NCI-H82 treated with DMSO at 0.1 percent for 48 hours (cell line): ENCODE results near the gene PGAP3.
A peak's percentile ranks its signal among the peaks of the same experiment; 100 is the strongest.

ENCODE experiments used
- DNase-seq: peaks from one replicate; lab custom pipeline; 2025; ENCODE audit not compliant: unreplicated experiment; lab: John Stamatoyannopoulos, UW

The PGAP3 gene

GRCh38 chr17:39639566-39640458 lies 48.0 kb downstream of the PGAP3 start:
- no peak for DNase-seq

- no peak for DNase-seq
Observed at GRCh38 chr17:39639043-39639442, 48.8 kb downstream of the PGAP3 start.

GRCh38 chr17:39638317-39638716 lies 49.5 kb downstream of the PGAP3 start:
- DNase-seq, result no peak

GRCh38 chr17:39636927-39637736 lies 50.7 kb downstream of the PGAP3 start, which contains the start of gene STARD3:
TSS of gene STARD3 (plus strand) at chr17:39637144. CDS start at chr17:39653532, 16,388 bp downstream.
- peak; percentile 17 for DNase-seq

GRCh38 chr17:39636587-39636926 lies 51.3 kb downstream of the PGAP3 start:
- no peak for DNase-seq

- no peak for DNase-seq
Observed at GRCh38 chr17:39635614-39636176, 52.2 kb downstream of the PGAP3 start.

DNA sequence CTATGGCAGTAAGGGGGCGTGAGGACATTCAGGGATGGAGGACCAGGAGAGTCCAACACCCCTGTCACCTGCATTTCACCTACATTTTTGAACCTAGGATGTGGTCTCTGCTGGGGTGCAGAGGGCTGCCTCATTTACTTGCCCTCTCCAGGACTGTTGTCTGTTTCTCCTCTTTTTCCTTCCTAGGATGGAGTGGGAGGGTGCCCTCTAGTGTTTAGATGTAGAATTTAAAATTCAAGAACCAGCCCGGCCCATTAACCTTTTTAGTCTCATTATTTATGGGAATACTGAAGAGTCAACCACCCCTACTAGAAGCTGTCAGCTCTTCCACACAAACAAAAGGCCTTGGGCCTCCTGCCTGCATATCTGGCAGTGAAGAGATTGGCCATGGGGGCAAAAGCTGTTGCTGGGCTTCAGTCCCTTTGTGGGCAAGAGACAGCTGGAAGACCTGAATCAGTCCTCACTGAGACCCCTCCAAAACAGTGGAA lies 53.4 kb downstream of the PGAP3 start:
- DNase-seq, result peak; percentile 26

DNA sequence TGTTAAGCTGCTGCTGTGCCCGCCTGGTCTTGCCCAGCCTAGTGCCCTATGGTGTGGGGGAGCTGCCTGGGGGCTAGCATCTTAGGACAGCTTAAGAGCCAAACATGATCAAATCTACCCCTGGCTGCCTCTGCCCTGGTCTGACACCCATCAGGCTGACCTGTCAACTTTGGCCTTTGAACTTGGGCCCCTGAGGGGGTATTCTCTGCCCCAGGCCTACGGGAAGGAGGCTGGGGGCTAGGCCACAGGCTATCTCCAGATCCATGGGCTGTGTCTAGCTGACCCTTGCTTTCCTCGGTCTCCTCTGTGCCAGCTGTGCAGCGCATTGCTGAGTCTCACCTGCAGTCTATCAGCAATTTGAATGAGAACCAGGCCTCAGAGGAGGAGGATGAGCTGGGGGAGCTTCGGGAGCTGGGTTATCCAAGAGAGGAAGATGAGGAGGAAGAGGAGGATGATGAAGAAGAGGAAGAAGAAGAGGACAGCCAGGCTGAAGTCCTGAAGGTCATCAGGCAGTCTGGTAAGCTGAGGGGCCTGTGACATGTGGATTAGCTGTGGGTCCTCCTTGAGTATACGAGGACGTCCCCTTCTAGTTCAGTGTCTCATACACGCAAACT lies 54.2 kb downstream of the PGAP3 start:
- no peak for DNase-seq

GRCh38 chr17:39632153-39632941 lies 55.5 kb downstream of the PGAP3 start:
- DNase-seq, result no peak

- no peak for DNase-seq
Observed at GRCh38 chr17:39631403-39631802, 56.5 kb downstream of the PGAP3 start.

GRCh38 chr17:39629898-39630297 lies 58.0 kb downstream of the PGAP3 start:
- no peak for DNase-seq

- no peak for DNase-seq
Observed at GRCh38 chr17:39629494-39629880, 58.4 kb downstream of the PGAP3 start.

- no peak for DNase-seq
Observed at GRCh38 chr17:39628655-39629493, 59.0 kb downstream of the PGAP3 start.

GRCh38 chr17:39627712-39628516 lies 59.9 kb downstream of the PGAP3 start:
- DNase-seq, result no peak

- no peak for DNase-seq
Observed at GRCh38 chr17:39627047-39627711, 60.7 kb downstream of the PGAP3 start.

DNA sequence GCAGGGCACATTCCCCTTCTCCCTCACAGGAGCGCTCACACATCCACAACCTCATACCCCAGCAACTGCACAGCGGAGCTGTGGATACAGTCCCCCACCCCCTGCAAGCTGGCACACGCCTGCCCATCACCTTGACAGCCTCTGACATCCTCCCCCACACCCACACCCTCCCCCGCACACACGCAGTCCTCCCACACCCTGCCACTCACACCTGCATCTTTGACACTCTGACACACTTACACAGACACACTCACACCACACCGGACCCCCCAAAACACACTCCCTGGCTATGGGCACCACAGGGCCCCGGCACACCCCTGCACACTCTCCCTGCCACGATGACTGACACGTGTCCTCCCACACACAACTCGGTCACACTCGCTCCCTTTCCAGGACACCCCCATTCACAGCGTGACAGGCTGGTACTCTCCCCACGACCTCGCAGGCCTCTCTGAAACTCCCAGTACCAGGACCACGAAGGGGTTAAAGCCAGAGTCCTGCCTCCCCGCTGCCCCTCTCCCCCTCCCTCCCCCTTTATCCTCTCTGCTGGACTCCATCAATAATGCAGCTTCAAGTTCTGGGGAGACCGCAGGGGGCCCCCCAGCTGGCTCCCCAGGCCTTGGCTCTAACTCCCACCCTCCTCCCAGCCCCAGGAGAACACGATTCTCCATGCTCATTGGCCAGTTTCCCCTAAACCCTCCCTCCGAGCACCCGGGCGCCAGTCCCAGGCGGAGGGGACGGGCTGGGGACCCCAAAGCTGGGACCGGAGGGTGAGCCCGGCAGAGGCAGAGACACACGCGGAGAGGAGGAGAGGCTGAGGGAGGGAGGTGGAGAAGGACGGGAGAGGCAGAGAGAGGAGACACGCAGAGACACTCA lies 61.4 kb downstream of the PGAP3 start, which contains the start of gene PPP1R1B:
TSS of gene PPP1R1B (plus strand) at position 782 of the 876 bp plus-strand sequence. CDS start 441 bp downstream, outside the sequence.
- DNase-seq, result no peak

DNA sequence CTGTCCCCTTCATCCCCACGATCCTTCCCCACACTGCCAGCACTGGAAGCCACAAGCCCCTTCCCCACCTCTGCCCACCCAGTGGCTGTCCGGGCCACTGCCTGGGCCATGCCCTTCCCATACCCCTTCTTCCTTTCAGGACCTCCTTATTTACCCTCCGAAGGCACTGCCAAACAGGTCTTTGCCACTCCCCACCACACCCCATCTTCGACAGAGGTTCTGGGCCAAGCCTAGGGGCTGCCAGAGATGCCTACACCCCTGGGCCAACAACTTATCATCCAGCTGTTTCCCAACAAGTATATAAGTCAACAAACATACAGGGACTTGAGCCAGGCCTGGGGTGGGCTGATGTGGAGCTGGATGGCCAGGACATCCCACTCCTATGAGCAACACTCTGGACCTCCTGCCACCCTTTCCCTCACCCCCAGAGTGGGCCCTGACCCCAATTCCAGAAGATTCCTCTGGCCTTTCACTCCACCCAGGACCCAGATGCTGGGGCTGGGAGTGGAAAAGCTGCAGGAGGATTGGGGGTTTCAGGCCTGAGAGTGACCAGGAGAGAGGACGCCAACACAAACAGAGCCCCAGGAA lies 62.6 kb downstream of the PGAP3 start:
- no peak for DNase-seq
